ENCODE data around the gene GH1.

GH1 gene

DNA sequence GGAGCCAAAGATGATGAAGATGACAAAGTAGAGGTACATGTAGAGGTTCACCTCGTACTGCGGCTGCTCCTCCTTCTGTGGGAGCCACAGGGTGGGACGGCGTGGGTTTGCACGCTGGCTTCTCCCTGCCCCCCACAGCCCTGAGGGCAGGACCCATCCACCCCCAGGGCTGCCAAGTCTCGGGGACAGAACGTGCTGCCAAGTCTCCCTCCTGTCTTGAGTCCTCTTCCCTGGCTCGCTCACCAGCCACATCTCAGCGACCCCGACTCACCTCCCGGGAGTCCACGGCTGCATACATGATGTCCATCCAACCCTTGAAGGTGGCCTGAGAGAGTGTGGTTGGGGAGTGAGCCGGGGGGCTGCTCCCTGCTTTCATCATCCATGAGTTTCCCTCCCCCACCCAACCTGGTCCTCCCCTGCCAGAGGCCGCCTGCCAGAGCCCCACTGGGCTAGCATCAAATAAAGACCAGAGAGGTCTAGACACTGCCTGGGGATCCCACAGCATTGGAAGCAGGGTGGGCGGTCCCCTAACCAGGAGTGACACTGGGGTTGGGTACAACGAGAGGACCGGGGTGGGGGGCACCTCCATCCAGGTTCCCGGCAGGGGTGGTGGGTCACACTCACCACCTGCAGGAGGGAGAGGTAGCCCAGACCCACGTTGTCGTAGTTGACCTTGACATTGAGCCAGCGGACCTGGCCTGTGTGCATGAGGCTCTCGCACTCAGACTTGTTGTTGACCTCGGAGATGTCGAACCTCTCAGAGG is 26.3 kb upstream of the GH1 start:
- DNase-seq: no peak

- DNase-seq: no peak
These were observed 25.1 kb upstream of the GH1 start for GRCh38 chr17:63943745-63944144.

DNA sequence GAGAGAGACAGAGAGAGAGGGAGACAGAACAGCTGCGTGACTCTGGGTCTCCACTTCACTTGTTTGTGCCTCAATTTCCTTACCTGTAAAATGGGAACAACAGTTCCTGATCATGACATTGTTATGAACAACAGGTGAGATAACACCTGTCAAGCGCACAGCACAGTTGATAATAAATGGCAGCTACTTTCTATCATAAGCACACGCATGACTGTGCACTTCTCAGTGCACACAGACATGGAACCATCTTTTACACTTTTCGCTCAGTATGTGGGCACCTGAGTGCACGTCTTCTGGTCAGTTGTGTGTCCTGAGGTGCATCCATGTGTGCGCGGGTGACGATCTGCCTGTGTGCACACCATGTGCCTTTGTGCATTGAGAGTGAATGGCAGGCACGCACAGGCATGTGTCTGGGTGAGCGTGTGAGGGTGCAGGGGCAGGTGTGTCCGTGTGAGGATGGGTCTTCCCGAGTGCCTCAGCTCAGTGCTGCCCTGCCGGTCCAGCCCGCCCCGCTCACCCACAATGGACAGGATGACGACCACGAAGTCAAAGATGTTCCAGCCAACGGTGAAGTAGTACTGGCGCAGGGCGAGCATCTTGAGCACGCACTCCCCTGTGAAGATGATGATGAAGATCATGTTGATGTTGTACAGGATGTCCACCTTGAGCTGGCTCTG is 23.8 kb upstream of the GH1 start:
- no peak for DNase-seq

DNA sequence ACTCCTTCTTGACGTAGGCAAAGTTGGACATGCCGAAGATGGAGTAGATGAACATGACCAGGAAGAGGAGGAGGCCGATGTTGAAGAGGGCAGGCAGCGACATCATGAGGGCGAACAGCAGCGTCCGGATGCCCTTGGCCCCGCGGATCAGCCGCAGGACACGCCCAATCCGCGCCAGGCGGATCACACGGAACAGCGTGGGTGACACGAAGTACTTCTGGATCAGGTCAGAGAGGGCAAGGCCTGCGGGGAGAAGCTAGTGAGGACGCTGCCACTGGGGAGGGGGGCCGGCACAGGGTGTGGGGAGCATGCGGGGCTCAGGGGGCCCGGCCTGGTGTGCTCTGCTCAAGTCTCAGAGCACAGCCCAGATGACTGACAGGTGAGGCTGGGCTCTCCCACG is 23.1 kb upstream of the GH1 start:
- DNase-seq: no peak

- DNase-seq: no peak
These were observed 22.5 kb upstream of the GH1 start for GRCh38 chr17:63941162-63941561.

DNA sequence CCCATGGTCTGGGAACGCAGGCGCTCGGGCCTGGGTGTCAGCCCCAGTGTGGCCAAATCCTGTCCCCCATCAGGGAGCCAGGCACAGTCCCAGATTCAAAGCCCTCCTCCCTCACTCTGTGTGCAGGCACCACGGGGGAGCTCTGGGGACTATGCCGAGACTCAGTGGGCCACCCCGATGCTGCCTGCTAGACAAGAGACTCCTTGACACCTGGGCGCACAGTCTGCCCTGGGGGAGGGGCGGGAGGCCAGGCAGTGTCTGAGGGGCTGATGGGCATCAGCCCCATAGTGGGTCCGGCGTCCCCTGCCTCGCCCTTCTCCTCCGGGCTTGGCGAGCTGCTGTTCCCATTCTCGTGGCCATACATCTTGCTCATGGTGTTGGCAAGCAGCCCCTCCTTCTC is 21.9 kb upstream of the GH1 start:
- DNase-seq: no peak

- DNase-seq: no peak
These were observed 21.2 kb upstream of the GH1 start for GRCh38 chr17:63939884-63940283.

- no peak for DNase-seq
These were observed 20.8 kb upstream of the GH1 start for GRCh38 chr17:63939401-63939800.

DNA sequence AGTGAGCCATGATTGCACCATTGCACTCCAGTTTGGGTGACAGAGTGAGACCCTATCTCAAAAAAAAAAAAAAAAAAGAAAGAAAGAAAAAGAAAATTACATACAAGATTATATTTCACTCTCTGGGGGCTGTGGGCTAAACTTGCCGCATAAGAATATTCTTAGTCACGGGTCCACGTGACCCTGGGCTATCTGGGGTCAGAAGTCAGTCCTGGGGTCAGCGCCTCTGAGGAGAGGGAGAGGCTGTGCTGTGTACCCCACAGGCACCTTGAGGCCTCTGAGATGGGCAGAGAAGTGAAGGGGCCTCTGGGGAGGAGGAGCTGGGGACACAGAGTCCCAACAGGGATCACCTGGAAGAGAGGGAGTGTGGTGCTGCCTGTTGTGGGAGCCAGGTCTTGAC is 19.3 kb upstream of the GH1 start:
- DNase-seq: no peak

DNA sequence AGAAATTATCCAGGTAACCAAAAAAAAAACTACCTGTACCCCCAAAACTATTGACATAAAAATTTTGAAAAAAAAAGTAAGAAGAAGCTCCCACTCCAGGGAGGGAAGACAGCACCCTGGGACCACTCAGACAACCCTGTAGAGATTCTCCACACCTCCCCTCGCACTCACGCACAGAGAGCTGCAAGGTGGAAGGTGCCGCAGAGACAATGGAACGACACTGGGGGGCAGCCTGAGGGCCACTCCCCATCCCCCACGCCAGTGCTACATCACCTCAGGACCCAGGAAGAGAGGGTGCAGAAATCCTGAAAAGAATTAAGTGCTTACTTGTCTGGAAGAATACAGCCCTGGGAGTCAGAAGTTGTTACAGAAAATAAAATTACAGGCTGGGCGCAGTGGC is 18.7 kb upstream of the GH1 start:
- DNase-seq: no peak

DNA sequence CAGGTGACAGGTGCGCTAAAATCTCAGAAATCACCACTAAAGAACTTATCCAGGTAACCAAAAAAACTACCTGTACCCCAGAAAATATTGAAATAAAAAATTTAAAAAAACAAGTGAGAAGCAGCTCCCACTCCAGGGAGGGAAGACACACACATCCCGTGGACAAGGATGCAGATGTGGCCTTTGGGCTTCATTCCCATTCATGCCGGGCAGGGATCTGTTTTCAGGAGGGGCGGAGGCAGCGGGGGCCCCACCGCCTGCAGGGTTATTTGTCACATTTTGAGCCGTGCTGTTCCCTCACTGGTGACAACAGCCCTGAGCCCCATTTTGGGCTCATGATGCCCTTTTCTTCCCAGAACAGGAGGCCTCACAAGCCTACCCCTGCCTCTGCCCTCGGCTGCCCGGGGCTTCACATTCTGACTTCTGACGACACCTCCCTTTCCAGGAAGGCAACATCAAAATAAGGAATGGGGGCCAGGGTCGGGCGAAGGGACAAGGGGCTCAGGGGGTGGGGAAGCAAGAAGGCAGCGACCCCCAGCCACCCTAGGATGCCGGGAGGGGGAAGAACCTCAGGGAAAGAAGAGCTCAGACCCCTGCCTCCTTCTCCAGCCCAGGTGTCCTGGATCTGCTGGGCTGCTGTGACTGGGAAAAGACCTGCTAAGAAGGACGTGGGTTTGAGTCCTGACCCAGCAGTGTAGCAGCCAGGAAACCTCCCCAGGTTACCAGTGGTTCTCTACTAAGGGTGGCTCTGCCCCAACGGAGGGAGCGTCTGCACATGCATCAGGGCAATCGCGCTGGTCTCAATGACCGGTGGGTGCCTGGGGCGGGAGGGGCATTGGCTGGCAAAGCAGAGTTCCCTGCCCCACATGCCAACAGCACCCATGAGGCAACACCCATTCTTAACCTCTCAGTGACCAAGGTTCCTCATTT is 15.8 kb upstream of the GH1 start:
- DNase-seq: no peak

DNA sequence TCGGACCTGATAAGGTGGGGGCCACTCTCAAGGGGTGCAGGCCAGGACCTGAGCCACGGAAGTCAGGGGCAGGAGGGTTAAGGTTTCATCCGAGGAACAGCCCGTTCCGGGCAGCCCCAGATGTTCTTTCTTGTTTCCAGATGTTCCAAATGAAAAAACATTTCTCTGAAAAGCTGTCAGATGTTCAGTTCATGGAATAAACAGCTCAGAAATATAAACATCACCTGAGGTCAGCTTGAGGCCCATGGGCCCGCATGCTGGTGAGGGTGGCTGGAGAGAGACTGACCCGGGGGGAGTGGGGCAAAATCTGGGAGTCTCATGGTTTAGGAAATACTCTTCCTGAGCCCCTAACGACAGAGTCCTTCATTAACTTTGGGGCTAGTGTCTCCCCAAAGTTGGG is 15.0 kb upstream of the GH1 start:
- no peak for DNase-seq

DNA sequence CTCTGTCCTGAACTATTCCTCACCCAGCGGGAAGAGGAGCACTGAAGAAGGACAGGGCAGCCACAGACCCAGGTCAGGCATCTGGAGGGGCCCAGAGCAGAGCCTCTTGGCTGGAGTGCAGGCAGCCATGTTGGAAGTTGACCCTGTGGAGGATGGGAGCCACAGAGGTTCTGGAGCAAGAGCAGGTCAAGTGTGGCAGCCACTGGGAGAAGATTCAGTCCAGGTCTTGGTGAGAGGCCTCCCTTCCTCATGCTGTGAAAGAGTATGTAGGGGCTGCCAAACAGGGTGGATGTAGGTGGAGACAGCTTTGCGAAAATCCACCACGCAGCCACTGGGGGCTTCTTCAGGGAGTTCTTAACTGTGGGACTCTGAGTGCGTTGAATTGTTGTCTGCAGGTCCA is 14.1 kb upstream of the GH1 start:
- no peak for DNase-seq

DNA sequence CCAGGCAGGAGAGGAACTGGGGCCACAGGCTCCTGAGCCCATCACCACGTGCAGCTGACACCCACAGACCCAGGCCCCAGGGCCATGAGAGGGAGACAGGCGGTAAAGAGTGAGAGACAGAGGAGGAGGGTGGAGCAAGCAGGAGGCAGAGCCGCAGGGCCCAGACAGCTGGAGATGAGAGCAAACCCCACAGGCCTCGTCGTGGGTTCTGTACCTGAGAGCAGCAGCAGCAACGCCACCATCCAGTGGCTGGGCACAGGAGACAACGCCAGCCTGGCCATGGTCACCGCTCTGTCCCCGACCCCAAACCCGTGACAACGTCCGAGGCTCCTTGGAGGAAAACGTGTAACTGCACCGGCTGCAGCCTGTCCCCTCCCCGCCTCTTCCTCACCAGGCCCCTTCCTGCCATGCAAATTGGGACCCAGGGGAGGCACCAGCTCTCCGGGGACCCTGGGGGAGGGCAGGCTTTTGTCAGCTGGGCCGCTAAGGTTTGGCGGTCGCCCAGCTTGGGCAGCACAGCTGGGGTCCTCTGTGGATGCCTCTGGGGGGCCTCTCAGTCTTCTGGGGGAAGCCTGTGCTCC is 13.4 kb upstream of the GH1 start, which contains the start of gene CD79B:
CD79B (minus strand) TSS at position 351 of the 581 bp plus-strand sequence; CDS start at position 281, 70 bp downstream.
- no peak for DNase-seq

DNA sequence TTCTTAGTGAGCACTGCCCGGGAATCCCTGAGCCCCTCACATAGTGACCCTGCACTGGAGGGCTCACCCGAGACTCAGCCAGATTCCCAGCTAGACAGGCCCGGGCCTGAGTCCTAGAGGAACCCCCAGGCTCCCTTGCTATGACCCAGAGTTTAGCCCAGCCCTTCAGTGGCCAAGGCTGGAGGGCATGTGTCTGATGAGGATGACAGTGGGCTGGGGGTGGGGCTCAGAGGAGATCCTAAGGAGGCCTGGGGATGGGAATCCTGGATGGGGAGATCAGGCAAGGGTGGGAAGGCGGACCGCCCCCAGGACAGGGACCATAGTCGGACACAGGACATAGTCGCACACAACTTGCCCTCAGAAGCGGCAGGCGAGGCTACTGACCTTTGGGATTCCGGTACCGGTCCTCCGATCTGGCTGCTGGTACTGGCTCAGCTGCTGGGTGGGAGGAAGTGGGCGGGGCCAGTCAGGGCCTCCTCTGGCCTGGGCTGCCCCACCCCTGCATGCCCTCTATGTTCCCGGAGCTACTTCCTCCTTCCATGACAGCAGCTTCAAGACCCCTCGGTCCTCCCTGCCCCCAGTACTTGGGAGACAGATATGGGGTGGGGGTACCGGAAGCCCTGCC is 12.4 kb upstream of the GH1 start:
- no peak for DNase-seq

DNA sequence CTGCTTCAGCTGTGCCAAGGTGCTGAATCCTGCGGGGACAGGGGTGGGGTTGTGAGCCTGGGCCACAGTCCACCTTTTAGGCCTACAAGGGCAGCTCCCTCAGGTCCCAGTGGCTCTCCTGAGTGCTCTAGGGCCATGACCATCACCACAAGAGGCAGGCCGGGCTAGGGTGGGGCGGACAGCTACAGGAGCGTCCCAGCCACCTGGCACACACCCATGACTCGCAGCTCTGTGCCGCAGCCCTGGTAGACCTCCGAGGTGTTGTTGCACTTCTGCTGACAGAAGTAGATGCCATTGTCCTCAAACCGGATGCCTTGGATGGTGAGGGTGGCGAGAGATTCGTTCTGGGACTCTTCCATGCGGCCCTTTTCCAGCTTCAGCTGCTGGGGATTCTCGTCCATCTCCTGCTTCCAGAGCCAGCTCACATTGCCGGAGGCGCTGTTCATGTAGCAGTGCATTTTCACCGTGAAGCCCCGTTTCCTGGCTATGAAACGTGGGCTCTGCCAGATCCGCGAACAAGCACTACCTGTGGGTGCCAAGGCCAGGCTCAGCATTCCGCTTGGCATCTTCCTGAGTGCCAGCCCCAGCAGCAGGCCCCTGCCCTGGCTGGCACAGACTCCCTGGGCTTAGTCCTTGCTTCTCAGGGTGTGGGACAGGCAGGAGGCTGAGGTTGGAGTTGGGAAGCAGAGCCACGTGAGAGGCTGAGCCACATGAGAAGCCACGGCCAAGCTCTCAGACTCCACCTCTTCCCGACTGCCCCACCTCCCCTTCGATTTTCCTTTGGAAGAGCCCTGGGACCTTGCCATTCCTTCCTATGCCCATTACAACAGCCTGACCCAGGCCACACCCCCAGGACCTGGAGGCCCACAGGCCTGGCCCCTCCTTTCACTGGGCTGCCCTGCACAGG is 11.5 kb upstream of the GH1 start:
- DNase-seq: no peak

DNA sequence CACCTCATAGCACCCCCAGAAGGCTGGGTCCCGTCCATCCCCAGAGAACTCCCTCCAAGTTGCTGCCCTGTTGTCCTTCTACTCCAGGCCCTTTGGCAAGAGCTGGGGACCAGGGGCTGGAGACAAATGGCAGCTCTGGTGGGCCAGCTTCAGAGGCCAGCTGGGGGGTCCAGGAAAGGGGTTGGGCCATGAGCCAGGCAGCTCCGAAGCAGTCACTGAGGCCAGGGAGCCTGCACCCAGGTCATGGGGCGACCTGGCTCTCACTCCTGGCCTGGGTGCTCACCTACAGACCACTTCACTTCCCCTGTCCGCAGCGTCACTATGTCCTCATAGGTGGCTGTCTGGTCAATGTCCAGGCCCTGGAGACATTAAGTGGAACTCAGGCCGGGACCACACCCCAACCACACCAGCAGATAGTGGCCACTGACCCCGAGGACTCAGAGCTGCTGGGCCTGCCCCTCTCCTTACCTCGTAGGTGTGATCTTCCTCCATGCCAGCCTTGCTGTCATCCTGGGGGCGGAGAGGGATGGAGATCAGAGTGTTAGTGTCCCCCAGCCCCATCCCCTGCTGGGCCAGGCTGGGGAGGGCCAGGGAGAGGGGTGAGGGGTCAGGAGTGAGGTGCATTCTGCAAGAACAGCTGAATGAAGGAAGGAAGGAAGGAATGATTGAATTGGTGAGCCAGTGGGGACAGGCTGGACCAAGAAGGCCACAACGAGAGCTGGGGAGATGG is 10.5 kb upstream of the GH1 start:
- DNase-seq: no peak

GRCh38 chr17:63928172-63928666 is 9.6 kb upstream of the GH1 start:
- no peak for DNase-seq

- no peak for DNase-seq
These were observed 9.0 kb upstream of the GH1 start for GRCh38 chr17:63927464-63928171.

DNA sequence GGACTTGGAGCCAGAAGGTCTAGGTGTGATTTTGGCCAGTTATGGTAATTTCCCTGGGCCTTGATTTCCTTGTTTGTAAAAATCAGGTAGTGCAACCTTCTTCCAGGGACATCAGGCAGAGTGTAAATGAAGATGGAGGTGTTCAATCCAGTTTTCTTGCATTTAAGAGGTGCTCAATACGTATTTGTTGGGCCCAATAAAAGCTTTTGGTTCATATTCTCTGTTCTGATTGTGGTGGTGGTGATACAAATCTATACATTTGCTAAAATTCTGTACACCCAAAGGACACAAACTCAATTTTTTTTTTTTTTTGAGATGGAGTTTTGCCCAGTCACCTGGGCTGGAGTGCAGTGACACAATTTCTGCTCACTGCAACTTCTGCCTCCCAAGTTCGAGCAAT is 7.5 kb upstream of the GH1 start:
- no peak for DNase-seq

Measured in DMS153 (cell line).